Esophagus muscularis mucosa (tissue), 4 donors: ENCODE measurements around the gene SLC26A2.

Source experiments
- EP300 ChIP-seq: sonication (generic); formaldehyde crosslinking; IDR thresholded peaks from one replicate; pipeline ENCODE4 v1.6.1; 2017; ENCODE audit warnings: antibody characterized with exemption
- POLR2A ChIP-seq: fragments of 450-650 bp; IDR thresholded peaks from one replicate; pipeline ENCODE4 v1.6.1; 2017; ENCODE audit warnings: antibody characterized with exemption, moderate library complexity, mild to moderate bottlenecking, low read depth
- POLR2AphosphoS5 ChIP-seq, 2 donors: sonication (generic); formaldehyde crosslinking; IDR thresholded peaks; one replicate each; pipeline ENCODE4 v1.6.1; 2017; ENCODE audit warnings: antibody characterized with exemption in 2 of 2
- TF ChIP-seq, protein P1 (sequence below), 3 experiments: fragments of 200-600 bp in 2 of 3; fragments of 450-650 bp in 1 of 3; sonication (generic) in 2 of 3; IDR thresholded peaks; one replicate each; pipeline ENCODE4 v1.5.1; 2017 to 2019; ENCODE audit warnings: antibody characterized with exemption in 3 of 3, mild to moderate bottlenecking in 2 of 3, moderate library complexity in 1 of 3

DNA sequence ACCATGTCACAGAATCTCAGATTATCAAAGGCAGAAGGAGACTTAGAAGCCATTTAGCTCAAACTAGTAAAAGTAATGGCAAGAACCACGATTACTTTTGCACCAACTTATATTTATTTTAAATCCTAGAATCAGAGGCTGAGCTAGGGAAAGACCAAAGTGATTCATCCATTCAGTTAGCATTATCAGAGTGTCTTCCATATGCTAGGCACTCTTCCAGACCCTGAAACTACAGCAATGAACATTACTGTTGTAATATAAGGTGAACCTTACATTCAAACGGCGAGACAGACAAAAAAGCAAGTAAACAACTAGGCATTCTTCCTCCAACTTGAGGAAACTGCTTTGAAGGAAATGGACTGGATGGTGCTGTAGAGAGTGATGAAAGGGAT is 23.9 kb upstream of the SLC26A2 start:
- TF ChIP-seq POLR2A = no peak
- TF ChIP-seq, protein P1, sequence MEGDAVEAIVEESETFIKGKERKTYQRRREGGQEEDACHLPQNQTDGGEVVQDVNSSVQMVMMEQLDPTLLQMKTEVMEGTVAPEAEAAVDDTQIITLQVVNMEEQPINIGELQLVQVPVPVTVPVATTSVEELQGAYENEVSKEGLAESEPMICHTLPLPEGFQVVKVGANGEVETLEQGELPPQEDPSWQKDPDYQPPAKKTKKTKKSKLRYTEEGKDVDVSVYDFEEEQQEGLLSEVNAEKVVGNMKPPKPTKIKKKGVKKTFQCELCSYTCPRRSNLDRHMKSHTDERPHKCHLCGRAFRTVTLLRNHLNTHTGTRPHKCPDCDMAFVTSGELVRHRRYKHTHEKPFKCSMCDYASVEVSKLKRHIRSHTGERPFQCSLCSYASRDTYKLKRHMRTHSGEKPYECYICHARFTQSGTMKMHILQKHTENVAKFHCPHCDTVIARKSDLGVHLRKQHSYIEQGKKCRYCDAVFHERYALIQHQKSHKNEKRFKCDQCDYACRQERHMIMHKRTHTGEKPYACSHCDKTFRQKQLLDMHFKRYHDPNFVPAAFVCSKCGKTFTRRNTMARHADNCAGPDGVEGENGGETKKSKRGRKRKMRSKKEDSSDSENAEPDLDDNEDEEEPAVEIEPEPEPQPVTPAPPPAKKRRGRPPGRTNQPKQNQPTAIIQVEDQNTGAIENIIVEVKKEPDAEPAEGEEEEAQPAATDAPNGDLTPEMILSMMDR (IDR thresholded peaks at IDR 0.05) = no peak
- no peak for TF ChIP-seq POLR2AphosphoS5 (IDR thresholded peaks at IDR 0.05)
- TF ChIP-seq EP300 = no peak
